DND-41 (cell line): ENCODE data around the gene ABHD17B.

ENCODE experiments used
- ATAC-seq: fragments of 200-7000 bp; cut with Tn5 transposase; 3 replicates; pipeline ENCODE4 v1.9.1; 2021; ENCODE audit warnings: low read depth; ENCODE audit not compliant: insufficient read depth
- DNase-seq: peaks from one replicate; pipeline ENCODE4 v3.0.0-alpha.2; 2020
- H2AFZ ChIP-seq: 2 replicates; pipeline ENCODE4 v1.6.0; 2012; ENCODE audit warnings: low read depth, low read length
- H3K27ac ChIP-seq: 2 replicates; pipeline ENCODE4 v1.5.1; 2012; ENCODE audit warnings: low read length, inconsistent platforms
- H3K27me3 ChIP-seq: fragments of 200-600 bp; sonication (generic); 2 replicates; pipeline ENCODE4 v1.6.0; 2012; ENCODE audit warnings: low read length, mild to moderate bottlenecking, inconsistent platforms; ENCODE audit not compliant: insufficient read depth, poor library complexity
- H3K36me3 ChIP-seq: 2 replicates; pipeline ENCODE4 v1.5.1; 2012; ENCODE audit warnings: low read length, inconsistent platforms; ENCODE audit not compliant: insufficient read depth
- H3K4me1 ChIP-seq: 2 replicates; pipeline ENCODE4 v1.5.1; 2012; ENCODE audit warnings: mild to moderate bottlenecking, low read length; ENCODE audit not compliant: insufficient read depth
- H3K4me2 ChIP-seq: 2 replicates; pipeline ENCODE4 v1.6.0; 2012; ENCODE audit warnings: mild to moderate bottlenecking, moderate library complexity, low read length, inconsistent platforms; ENCODE audit not compliant: insufficient read depth
- H3K4me3 ChIP-seq, 2 experiments: fragments of 200-600 bp in 1 of 2; shearing (Covaris generic) in 1 of 2; 2 replicates each; pipeline ENCODE4 v1.5.1; 2012 to 2016; ENCODE audit warnings: inconsistent platforms in 2 of 2, low read length in 2 of 2, mild to moderate bottlenecking in 2 of 2, low read depth in 1 of 2, moderate library complexity in 1 of 2
- H3K79me2 ChIP-seq: 2 replicates; pipeline ENCODE4 v1.6.0; 2012; ENCODE audit warnings: low read length, inconsistent platforms; ENCODE audit not compliant: insufficient read depth
- H3K9ac ChIP-seq: 2 replicates; pipeline ENCODE4 v1.6.0; 2012; ENCODE audit warnings: low read depth, mild to moderate bottlenecking, inconsistent platforms, low read length, moderate library complexity
- H3K9me3 ChIP-seq: 2 replicates; pipeline ENCODE4 v1.5.1; 2012; ENCODE audit warnings: low read length, moderate library complexity, mild to moderate bottlenecking, inconsistent platforms; ENCODE audit not compliant: insufficient read depth, severe bottlenecking
- H4K20me1 ChIP-seq: 2 replicates; pipeline ENCODE4 v1.6.0; 2012; ENCODE audit warnings: low read length; ENCODE audit not compliant: insufficient read depth
- CTCF ChIP-seq: IDR thresholded peaks from 2 replicates; pipeline ENCODE4 v1.5.1; 2012; ENCODE audit warnings: borderline replicate concordance, low read length, moderate library complexity, mild to moderate bottlenecking; ENCODE audit not compliant: poor library complexity, severe bottlenecking; ENCODE audit errors: extremely low read depth
- EZH2 ChIP-seq: IDR thresholded peaks from 3 replicates; pipeline ENCODE4 v1.6.1; 2012; ENCODE audit warnings: borderline replicate concordance, low read depth, mild to moderate bottlenecking, moderate library complexity, low read length, inconsistent platforms; ENCODE audit not compliant: severe bottlenecking

ABHD17B gene

GRCh38 chr9:71936066-71936465, 25.1 kb upstream of the ABHD17B start:
- Histone ChIP-seq H3K9ac (no peak overlapping the region), H3K27me3 (no peaks in the 10 kb centered on the region), H3K36me3 (no peaks in the 10 kb centered on the region), H3K4me2 (no peak overlapping the region), H3K27ac (no peak overlapping the region), H4K20me1 (no peaks in the 10 kb centered on the region), H2AFZ (no peak overlapping the region), H3K4me1 (no peaks in the 10 kb centered on the region), H3K4me3 (no peak overlapping the region), H3K79me2 (peaks cover 50% of the 10 kb centered on the region), H3K9me3 (no peaks in the 10 kb centered on the region)
- ATAC-seq = no peak
- DNase-seq = no peak
- TF ChIP-seq CTCF = no peak
- TF ChIP-seq EZH2 = no peak

- H3K27me3 ChIP-seq = no peaks in the 10 kb centered on the region
- peaks cover 44% of the 10 kb centered on the region for H3K79me2 ChIP-seq
- DNase-seq (no peak), ATAC-seq (no peak)
- H3K9me3 ChIP-seq = no peaks in the 10 kb centered on the region
- H3K27ac ChIP-seq = no peak overlapping the region
- no peaks in the 10 kb centered on the region for H3K36me3 ChIP-seq
- H3K9ac ChIP-seq = no peak overlapping the region
- no peak overlapping the region for H3K4me3 ChIP-seq
- no peaks in the 10 kb centered on the region for H4K20me1 ChIP-seq
- H2AFZ ChIP-seq = no peak overlapping the region
- TF ChIP-seq CTCF (no peak), EZH2 (no peak)
- H3K4me1 ChIP-seq = no peaks in the 10 kb centered on the region
- H3K4me2 ChIP-seq = no peak overlapping the region
Observed at GRCh38 chr9:71931166-71931565, 20.2 kb upstream of the ABHD17B start.

- H4K20me1 ChIP-seq = no peaks in the 10 kb centered on the region
- H3K79me2 ChIP-seq = peaks cover 48% of the 10 kb centered on the region
- DNase-seq (no peak), ATAC-seq (no peak)
- H3K27ac ChIP-seq = no peak overlapping the region
- H2AFZ ChIP-seq = no peak overlapping the region
- H3K4me3 ChIP-seq = no peak overlapping the region
- H3K9me3 ChIP-seq = no peaks in the 10 kb centered on the region
- H3K27me3 ChIP-seq = no peaks in the 10 kb centered on the region
- no peaks in the 10 kb centered on the region for H3K36me3 ChIP-seq
- no peak overlapping the region for H3K4me2 ChIP-seq
- no peaks in the 10 kb centered on the region for H3K4me1 ChIP-seq
- no peak overlapping the region for H3K9ac ChIP-seq
- TF ChIP-seq EZH2 = no peak
- no peak for TF ChIP-seq CTCF
Observed at GRCh38 chr9:71929791-71930440, 18.9 kb upstream of the ABHD17B start.
